ENCODE measurements around the gene CLCN7. TPM values are rescaled to one million over a fixed set of nuclear protein-coding genes. Genes with fewer than 3 reads are reported as not detected.

Gene CLCN7
- total RNA-seq, 3 donors from 2014 or later = 59.3 to 98.1 (median 59.8) TPM

DNA sequence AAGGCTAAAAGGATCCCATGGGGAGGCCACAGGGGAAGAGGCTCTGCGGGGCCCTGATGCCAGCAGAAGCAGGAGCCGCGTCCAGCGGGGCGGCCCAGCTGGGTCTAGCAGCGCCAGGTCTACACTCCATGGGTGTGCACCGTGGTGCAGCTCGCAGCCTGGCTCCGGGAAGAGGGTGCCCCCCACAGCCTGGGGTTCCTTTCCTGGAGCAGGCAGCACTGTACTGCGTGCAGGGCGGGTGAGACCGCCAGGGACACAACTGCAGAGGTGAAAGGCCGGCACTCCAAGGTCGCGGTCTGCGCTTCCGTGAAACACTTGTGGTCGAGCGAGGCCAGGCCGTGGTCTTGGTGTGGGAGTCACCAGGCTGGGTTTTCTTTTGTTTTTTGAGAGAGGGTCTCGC lies 24.0 kb downstream of the CLCN7 start:
- no peaks in the 10 kb centered on the region for H3K4me1 ChIP-seq (ENCODE audit: low read depth)
- H3K36me3 ChIP-seq (ENCODE audit: low read depth) = peaks cover 5% of the 10 kb centered on the region
- ATAC-seq = no peak
- intact Hi-C loops (cut with DNase I, micrococcal nuclease) = no loop called here
- no peak overlapping the region for H3K4me3 ChIP-seq
- no peaks in the 10 kb centered on the region for H3K9me3 ChIP-seq
- TF ChIP-seq, protein P1, sequence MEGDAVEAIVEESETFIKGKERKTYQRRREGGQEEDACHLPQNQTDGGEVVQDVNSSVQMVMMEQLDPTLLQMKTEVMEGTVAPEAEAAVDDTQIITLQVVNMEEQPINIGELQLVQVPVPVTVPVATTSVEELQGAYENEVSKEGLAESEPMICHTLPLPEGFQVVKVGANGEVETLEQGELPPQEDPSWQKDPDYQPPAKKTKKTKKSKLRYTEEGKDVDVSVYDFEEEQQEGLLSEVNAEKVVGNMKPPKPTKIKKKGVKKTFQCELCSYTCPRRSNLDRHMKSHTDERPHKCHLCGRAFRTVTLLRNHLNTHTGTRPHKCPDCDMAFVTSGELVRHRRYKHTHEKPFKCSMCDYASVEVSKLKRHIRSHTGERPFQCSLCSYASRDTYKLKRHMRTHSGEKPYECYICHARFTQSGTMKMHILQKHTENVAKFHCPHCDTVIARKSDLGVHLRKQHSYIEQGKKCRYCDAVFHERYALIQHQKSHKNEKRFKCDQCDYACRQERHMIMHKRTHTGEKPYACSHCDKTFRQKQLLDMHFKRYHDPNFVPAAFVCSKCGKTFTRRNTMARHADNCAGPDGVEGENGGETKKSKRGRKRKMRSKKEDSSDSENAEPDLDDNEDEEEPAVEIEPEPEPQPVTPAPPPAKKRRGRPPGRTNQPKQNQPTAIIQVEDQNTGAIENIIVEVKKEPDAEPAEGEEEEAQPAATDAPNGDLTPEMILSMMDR (IDR thresholded peaks at IDR 0.05) = no peak
- no peak for DNase-seq

DNA sequence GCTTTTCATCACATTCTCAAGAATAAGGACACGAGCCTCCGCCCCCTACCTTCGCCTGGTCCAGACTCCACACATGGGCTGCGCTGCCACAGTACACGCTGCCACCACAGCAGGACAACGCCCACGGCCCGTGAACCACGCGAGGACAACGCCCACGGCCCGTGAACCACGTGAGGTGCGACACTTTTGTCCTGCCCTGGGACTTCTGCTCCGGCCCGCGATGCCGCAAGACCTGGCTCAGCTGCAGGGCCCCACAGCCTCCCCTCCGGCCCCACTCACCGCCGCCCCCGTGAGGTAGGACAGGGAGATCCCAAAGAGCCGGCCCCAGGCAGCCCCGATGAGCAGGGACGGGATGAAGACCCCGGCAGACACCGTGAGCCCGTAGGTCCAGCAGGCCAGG lies 24.6 kb downstream of the CLCN7 start:
- peaks cover 5% of the 10 kb centered on the region for H3K36me3 ChIP-seq (ENCODE audit: low read depth)

DNA sequence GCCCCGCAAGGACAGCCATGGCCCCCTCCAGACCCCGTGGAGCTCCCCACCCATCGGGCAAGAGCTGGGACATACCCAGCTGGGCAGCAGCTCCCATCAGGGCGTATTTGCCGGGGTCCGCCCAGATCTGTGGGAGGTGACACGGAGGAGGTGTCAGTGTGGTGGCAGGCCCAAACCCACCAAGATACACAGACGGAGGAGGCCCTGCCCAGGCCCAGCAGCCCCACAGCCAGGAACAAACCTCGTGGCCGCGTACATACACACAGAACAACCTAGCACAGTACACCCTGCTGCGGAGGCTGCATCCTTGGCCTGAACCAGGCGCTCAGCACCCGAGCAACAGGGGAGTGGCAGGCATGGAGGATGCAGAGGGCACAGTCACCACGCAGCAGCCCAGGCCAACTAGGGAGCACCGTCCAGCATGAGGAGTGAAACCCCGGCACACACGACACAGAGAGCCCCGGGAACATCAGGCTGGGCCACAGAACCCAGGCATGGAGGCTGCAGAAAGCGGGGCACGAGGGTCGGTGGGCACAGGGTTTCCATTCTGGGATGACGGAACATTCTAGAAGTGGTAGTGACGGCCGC lies 25.5 kb downstream of the CLCN7 start:
- DNase-seq (no peak), ATAC-seq (no peak)
- intact Hi-C loops (cut with DNase I, micrococcal nuclease) = no loop called here
- H3K9me3 ChIP-seq = no peaks in the 10 kb centered on the region
- no peak overlapping the region for H3K4me3 ChIP-seq
- TF ChIP-seq, protein P1 (IDR thresholded peaks at IDR 0.05) = no peak
- no peaks in the 10 kb centered on the region for H3K4me1 ChIP-seq (ENCODE audit: low read depth)
- peaks cover 5% of the 10 kb centered on the region for H3K36me3 ChIP-seq (ENCODE audit: low read depth)

More for the DNA sequence above, 24.6 kb downstream of the CLCN7 start:
- ATAC-seq (no peak), DNase-seq (no peak)
- intact Hi-C loops (cut with DNase I, micrococcal nuclease) = no loop called here
- no peak overlapping the region for H3K4me3 ChIP-seq
- H3K9me3 ChIP-seq = no peaks in the 10 kb centered on the region
- TF ChIP-seq, protein P1 (IDR thresholded peaks at IDR 0.05) = no peak
- H3K4me1 ChIP-seq (ENCODE audit: low read depth) = no peaks in the 10 kb centered on the region

DNA sequence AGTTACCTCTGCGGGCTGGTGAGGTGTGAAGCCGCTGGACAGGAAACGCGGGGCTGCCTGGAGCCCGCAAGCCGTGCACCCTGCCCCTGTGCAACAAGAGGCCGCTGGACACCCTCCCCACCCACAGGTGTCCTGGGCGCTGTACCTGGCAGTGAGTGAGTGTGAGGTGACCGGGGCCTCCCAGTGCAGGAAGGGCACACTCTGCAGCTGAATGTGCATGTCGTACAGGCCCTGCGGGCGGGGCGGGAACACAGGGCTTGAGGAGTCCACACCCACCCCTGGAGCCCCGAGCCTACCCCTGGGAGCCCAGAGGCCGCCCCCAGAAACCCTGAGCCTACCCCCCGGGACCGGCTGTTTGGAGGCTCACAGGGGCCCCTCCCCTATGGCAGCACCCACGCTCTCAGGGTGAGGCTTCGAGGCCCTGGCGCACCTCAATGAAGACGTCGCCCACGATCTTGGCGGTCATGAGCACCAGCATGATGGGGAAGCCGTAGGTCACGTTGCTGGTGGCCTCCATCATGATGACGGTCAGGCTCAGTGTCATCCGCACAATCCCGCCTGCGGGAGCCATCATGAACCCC lies 26.2 kb downstream of the CLCN7 start:
- ATAC-seq (no peak), DNase-seq (no peak)
- Histone ChIP-seq H3K4me1 (ENCODE audit: low read depth) (no peaks in the 10 kb centered on the region), H3K9me3 (no peaks in the 10 kb centered on the region), H3K4me3 (no peak overlapping the region), H3K36me3 (ENCODE audit: low read depth) (peaks cover 5% of the 10 kb centered on the region)
- TF ChIP-seq, protein P1 (IDR thresholded peaks at IDR 0.05) = no peak
- intact Hi-C loops (cut with DNase I, micrococcal nuclease) = no loop called here

DNA sequence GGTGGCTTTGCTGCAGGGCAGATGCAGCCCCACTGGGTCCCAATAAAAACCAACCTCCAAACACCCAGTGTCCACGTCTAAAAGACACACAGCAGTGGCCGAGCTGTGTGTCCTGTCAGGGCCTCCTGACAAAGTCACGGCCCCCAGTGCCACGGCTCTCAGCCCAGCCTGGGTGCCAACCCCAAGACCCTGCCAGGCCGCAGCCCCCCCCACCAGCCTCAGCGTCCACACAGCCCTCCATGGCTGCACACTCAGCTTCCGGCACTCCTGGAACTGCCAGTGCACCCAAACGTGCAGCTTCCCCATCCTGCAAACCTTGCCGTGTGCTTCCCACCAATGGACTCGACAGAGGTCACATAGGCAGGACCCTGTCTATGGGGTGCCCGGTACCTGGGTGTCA lies 26.9 kb downstream of the CLCN7 start:
- TF ChIP-seq, protein P1 (IDR thresholded peaks at IDR 0.05) = no peak
- Histone ChIP-seq H3K9me3 (no peaks in the 10 kb centered on the region), H3K4me3 (no peak overlapping the region), H3K36me3 (ENCODE audit: low read depth) (peaks cover 5% of the 10 kb centered on the region), H3K4me1 (ENCODE audit: low read depth) (no peaks in the 10 kb centered on the region)
- DNase-seq = no peak
- no peak for ATAC-seq
- intact Hi-C loops (cut with DNase I, micrococcal nuclease) = no loop called here

All from mucosa of descending colon (tissue), 3 donors.